Measurements from ENCODE around the gene WIPF2.

WIPF2 gene

GRCh38 chr17:40180694-40181093 is 38.4 kb upstream of the WIPF2 start:
- Histone ChIP-seq H2AK5ac (ENCODE audit: low read depth, low read length) (no peak overlapping the region), H3K18ac (ENCODE audit: low read length) (no peak overlapping the region), H3K79me1 (ENCODE audit: low read depth, low read length) (no peaks in the 10 kb centered on the region), H3K4me1 (ENCODE audit: control insufficient read depth in 2 of 2, insufficient read depth in 1 of 2, low read depth in 1 of 2, low read length in 2 of 2) (peaks cover 5 to 26% of the 10 kb centered on the region in 2 donors), H3K14ac (ENCODE audit: low read length) (no peak overlapping the region), H3K27ac (replicated peaks; ENCODE audit: low read length) (no peak overlapping the region), H3K23ac (ENCODE audit: low read depth, low read length, poor library complexity) (no peak overlapping the region), H3K27me3 (ENCODE audit: control insufficient read depth in 3 of 3, insufficient read depth in 3 of 3, low read depth in 1 of 3, low read length in 3 of 3) (no peaks in the 10 kb centered on the region), H3K9me3 (replicated peaks in 1 of 2; ENCODE audit: control insufficient read depth in 2 of 2, insufficient read depth in 1 of 2, low read depth in 1 of 2, low read length in 2 of 2) (no peaks in the 10 kb centered on the region), H2BK120ac (ENCODE audit: low read depth, low read length) (no peak overlapping the region), H2BK5ac (ENCODE audit: low read length) (no peak overlapping the region), H3K4ac (ENCODE audit: low read length) (no peak overlapping the region), H3K9ac (ENCODE audit: low read depth, low read length, poor library complexity) (no peak overlapping the region), H4K91ac (ENCODE audit: low read depth, low read length, poor library complexity) (no peak overlapping the region), H2AFZ (ENCODE audit: low read length) (no peak overlapping the region), H3K36me3 (replicated peaks in 1 of 2; ENCODE audit: control insufficient read depth in 2 of 2, insufficient read depth in 2 of 2, low read length in 2 of 2) (peaks cover 3 to 38% of the 10 kb centered on the region in 2 donors), H4K8ac (ENCODE audit: low read depth, low read length) (no peak overlapping the region), H3K4me3 (ENCODE audit: low read length in 2 of 2) (no peak overlapping the region), H2BK12ac (ENCODE audit: low read length) (no peak overlapping the region), H3K4me2 (ENCODE audit: insufficient read depth, low read length, poor library complexity, severe bottlenecking) (no peak overlapping the region), H2BK15ac (ENCODE audit: low read length) (no peak overlapping the region)
- WGBS, 2 donors (ENCODE audit: extremely low coverage in 2 of 2, insufficient read length in 2 of 2, insufficient replicate concordance in 1 of 2), result no CpG with 5 or more reads among the region's 5 CpGs
- DNase-seq (ENCODE audit: low spot score), result no peak

- Histone ChIP-seq H4K91ac (ENCODE audit: low read depth, low read length, poor library complexity) (no peak overlapping the region), H3K14ac (ENCODE audit: low read length) (no peak overlapping the region), H3K9me3 (replicated peaks in 1 of 2; ENCODE audit: control insufficient read depth in 2 of 2, insufficient read depth in 1 of 2, low read depth in 1 of 2, low read length in 2 of 2) (no peaks in the 10 kb centered on the region), H3K36me3 (replicated peaks in 1 of 2; ENCODE audit: control insufficient read depth in 2 of 2, insufficient read depth in 2 of 2, low read length in 2 of 2) (peaks cover 3 to 33% of the 10 kb centered on the region in 2 donors), H3K27me3 (ENCODE audit: control insufficient read depth in 3 of 3, insufficient read depth in 3 of 3, low read depth in 1 of 3, low read length in 3 of 3) (no peaks in the 10 kb centered on the region), H3K4me1 (ENCODE audit: control insufficient read depth in 2 of 2, insufficient read depth in 1 of 2, low read depth in 1 of 2, low read length in 2 of 2) (peaks cover 0 to 21% of the 10 kb centered on the region in 2 donors), H3K4me3 (ENCODE audit: low read length in 2 of 2) (no peak overlapping the region), H3K23ac (ENCODE audit: low read depth, low read length, poor library complexity) (no peak overlapping the region), H3K9ac (ENCODE audit: low read depth, low read length, poor library complexity) (no peak overlapping the region), H3K79me1 (ENCODE audit: low read depth, low read length) (no peaks in the 10 kb centered on the region), H2BK120ac (ENCODE audit: low read depth, low read length) (no peak overlapping the region), H2AFZ (ENCODE audit: low read length) (no peak overlapping the region), H2AK5ac (ENCODE audit: low read depth, low read length) (no peak overlapping the region), H3K4me2 (ENCODE audit: insufficient read depth, low read length, poor library complexity, severe bottlenecking) (no peak overlapping the region), H3K4ac (ENCODE audit: low read length) (no peak overlapping the region), H3K27ac (replicated peaks; ENCODE audit: low read length) (no peak overlapping the region), H3K18ac (ENCODE audit: low read length) (no peak overlapping the region), H4K8ac (ENCODE audit: low read depth, low read length) (no peak overlapping the region), H2BK12ac (ENCODE audit: low read length) (no peak overlapping the region), H2BK5ac (ENCODE audit: low read length) (no peak overlapping the region), H2BK15ac (ENCODE audit: low read length) (no peak overlapping the region)
- no CpG with 5 or more reads among the region's 8 CpGs for WGBS, 2 donors (ENCODE audit: extremely low coverage in 2 of 2, insufficient read length in 2 of 2, insufficient replicate concordance in 1 of 2)
- no peak for DNase-seq (ENCODE audit: low spot score)
Observed at GRCh38 chr17:40181205-40181604, 37.9 kb upstream of the WIPF2 start.

GRCh38 chr17:40182606-40183005 is 36.5 kb upstream of the WIPF2 start:
- H3K18ac ChIP-seq (ENCODE audit: low read length), result no peak overlapping the region
- H3K9ac ChIP-seq (ENCODE audit: low read depth, low read length, poor library complexity), result no peak overlapping the region
- H2BK12ac ChIP-seq (ENCODE audit: low read length), result no peak overlapping the region
- no peak overlapping the region for H2BK5ac ChIP-seq (ENCODE audit: low read length)
- H2AK5ac ChIP-seq (ENCODE audit: low read depth, low read length), result no peak overlapping the region
- no peak overlapping the region for H3K23ac ChIP-seq (ENCODE audit: low read depth, low read length, poor library complexity)
- no CpG with 5 or more reads among the region's 6 CpGs for WGBS, 2 donors (ENCODE audit: extremely low coverage in 2 of 2, insufficient read length in 2 of 2, insufficient replicate concordance in 1 of 2)
- no peak overlapping the region for H2AFZ ChIP-seq (ENCODE audit: low read length)
- H3K36me3 ChIP-seq (replicated peaks in 1 of 2; ENCODE audit: control insufficient read depth in 2 of 2, insufficient read depth in 2 of 2, low read length in 2 of 2), result peaks cover 2 to 23% of the 10 kb centered on the region in 2 donors
- H3K4ac ChIP-seq (ENCODE audit: low read length), result no peak overlapping the region
- H4K8ac ChIP-seq (ENCODE audit: low read depth, low read length), result no peak overlapping the region
- DNase-seq (ENCODE audit: low spot score), result no peak
- no peaks in the 10 kb centered on the region for H3K79me1 ChIP-seq (ENCODE audit: low read depth, low read length)
- H3K4me1 ChIP-seq (ENCODE audit: control insufficient read depth in 2 of 2, insufficient read depth in 1 of 2, low read depth in 1 of 2, low read length in 2 of 2), result peaks cover 0 to 11% of the 10 kb centered on the region in 2 donors
- H4K91ac ChIP-seq (ENCODE audit: low read depth, low read length, poor library complexity), result no peak overlapping the region
- H2BK120ac ChIP-seq (ENCODE audit: low read depth, low read length), result no peak overlapping the region
- H3K4me2 ChIP-seq (ENCODE audit: insufficient read depth, low read length, poor library complexity, severe bottlenecking), result no peak overlapping the region
- no peak overlapping the region for H2BK15ac ChIP-seq (ENCODE audit: low read length)
- no peak overlapping the region for H3K14ac ChIP-seq (ENCODE audit: low read length)
- no peak overlapping the region for H3K4me3 ChIP-seq (ENCODE audit: low read length in 2 of 2)
- H3K27me3 ChIP-seq (ENCODE audit: control insufficient read depth in 3 of 3, insufficient read depth in 3 of 3, low read depth in 1 of 3, low read length in 3 of 3), result no peaks in the 10 kb centered on the region
- H3K27ac ChIP-seq (replicated peaks; ENCODE audit: low read length), result no peak overlapping the region
- H3K9me3 ChIP-seq (replicated peaks in 1 of 2; ENCODE audit: control insufficient read depth in 2 of 2, insufficient read depth in 1 of 2, low read depth in 1 of 2, low read length in 2 of 2), result no peaks in the 10 kb centered on the region

GRCh38 chr17:40187238-40187637 is 31.9 kb upstream of the WIPF2 start:
- Histone ChIP-seq H3K4me2 (ENCODE audit: insufficient read depth, low read length, poor library complexity, severe bottlenecking) (no peak overlapping the region), H3K36me3 (replicated peaks in 1 of 2; ENCODE audit: control insufficient read depth in 2 of 2, insufficient read depth in 2 of 2, low read length in 2 of 2) (peaks cover 8 to 25% of the 10 kb centered on the region in 2 donors), H4K8ac (ENCODE audit: low read depth, low read length) (no peak overlapping the region), H3K27ac (replicated peaks; ENCODE audit: low read length) (no peak overlapping the region), H3K9me3 (replicated peaks in 1 of 2; ENCODE audit: control insufficient read depth in 2 of 2, insufficient read depth in 1 of 2, low read depth in 1 of 2, low read length in 2 of 2) (no peaks in the 10 kb centered on the region), H3K4ac (ENCODE audit: low read length) (no peak overlapping the region), H2AK5ac (ENCODE audit: low read depth, low read length) (no peak overlapping the region), H2BK15ac (ENCODE audit: low read length) (no peak overlapping the region), H2AFZ (ENCODE audit: low read length) (no peak overlapping the region), H3K9ac (ENCODE audit: low read depth, low read length, poor library complexity) (no peak overlapping the region), H3K14ac (ENCODE audit: low read length) (no peak overlapping the region), H2BK5ac (ENCODE audit: low read length) (no peak overlapping the region), H2BK12ac (ENCODE audit: low read length) (no peak overlapping the region), H3K18ac (ENCODE audit: low read length) (no peak overlapping the region), H3K79me1 (ENCODE audit: low read depth, low read length) (no peaks in the 10 kb centered on the region), H2BK120ac (ENCODE audit: low read depth, low read length) (no peak overlapping the region), H3K23ac (ENCODE audit: low read depth, low read length, poor library complexity) (no peak overlapping the region), H3K4me3 (ENCODE audit: low read length in 2 of 2) (no peak overlapping the region), H4K91ac (ENCODE audit: low read depth, low read length, poor library complexity) (no peak overlapping the region), H3K4me1 (ENCODE audit: control insufficient read depth in 2 of 2, insufficient read depth in 1 of 2, low read depth in 1 of 2, low read length in 2 of 2) (peaks cover 0 to 7% of the 10 kb centered on the region in 2 donors), H3K27me3 (ENCODE audit: control insufficient read depth in 3 of 3, insufficient read depth in 3 of 3, low read depth in 1 of 3, low read length in 3 of 3) (peaks cover 0 to 2% (median 0%) of the 10 kb centered on the region in 3 experiments)
- no CpG with 5 or more reads among the region's 3 CpGs for WGBS, 2 donors (ENCODE audit: extremely low coverage in 2 of 2, insufficient read length in 2 of 2, insufficient replicate concordance in 1 of 2)
- DNase-seq (ENCODE audit: low spot score), result no peak
